Measurements from ENCODE around the gene ACKR3. TPM values are rescaled to one million over a fixed set of nuclear protein-coding genes. Genes with fewer than 3 reads are reported as not detected.

The ACKR3 gene
- total RNA-seq, 3 donors from 2014 or later = 15.1 to 39.4 (median 23.6) TPM

DNA sequence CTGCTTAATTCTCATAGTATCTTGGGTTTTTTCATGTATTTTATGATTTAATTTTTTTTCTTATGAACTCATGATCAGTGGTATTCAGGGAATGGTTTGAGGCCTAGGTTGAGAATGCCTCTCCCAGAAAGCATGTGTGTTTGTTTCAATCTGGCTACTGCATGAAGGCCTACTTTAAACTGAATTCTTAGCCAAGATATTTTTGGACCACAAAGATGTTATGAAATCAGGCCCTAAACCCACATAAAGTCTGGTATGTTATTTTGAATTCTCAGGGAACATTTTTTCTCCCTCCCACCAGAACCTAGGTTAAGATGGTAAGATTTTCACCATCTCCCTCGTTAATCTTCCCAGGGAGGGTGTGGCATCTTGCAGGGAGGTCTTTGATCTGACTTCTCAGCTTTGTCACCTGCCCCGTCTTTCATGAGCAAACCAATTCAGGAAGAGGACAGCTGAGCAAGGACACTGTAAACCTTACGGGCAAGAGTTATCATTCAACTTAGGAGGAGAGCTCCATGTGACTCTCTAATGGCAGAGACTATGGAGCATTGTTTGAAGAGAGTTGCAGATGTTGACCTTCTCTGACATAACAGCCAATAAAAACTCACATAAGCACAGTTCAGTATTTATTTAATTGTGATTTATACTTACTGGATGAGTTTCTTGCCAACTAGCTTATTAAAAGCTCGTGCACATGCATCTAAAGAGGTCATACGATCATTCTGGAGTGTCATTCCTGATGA is 21.3 kb upstream of the ACKR3 start:
- H3K36me3 ChIP-seq = no peaks in the 10 kb centered on the region
- H3K9me3 ChIP-seq = peaks cover 0 to 9% of the 10 kb centered on the region in 2 donors
- no peaks in the 10 kb centered on the region for H3K4me1 ChIP-seq
- intact Hi-C loops (cut with DNase I; ENCODE audit: low total_unique reads) = no loop called here
- no peak overlapping the region for H3K4me3 ChIP-seq
- H3K27me3 ChIP-seq = no peaks in the 10 kb centered on the region
- H3K27ac ChIP-seq = peak overlapping the region in 1 of 2 donors; percentile 21
- TF ChIP-seq, protein P1, sequence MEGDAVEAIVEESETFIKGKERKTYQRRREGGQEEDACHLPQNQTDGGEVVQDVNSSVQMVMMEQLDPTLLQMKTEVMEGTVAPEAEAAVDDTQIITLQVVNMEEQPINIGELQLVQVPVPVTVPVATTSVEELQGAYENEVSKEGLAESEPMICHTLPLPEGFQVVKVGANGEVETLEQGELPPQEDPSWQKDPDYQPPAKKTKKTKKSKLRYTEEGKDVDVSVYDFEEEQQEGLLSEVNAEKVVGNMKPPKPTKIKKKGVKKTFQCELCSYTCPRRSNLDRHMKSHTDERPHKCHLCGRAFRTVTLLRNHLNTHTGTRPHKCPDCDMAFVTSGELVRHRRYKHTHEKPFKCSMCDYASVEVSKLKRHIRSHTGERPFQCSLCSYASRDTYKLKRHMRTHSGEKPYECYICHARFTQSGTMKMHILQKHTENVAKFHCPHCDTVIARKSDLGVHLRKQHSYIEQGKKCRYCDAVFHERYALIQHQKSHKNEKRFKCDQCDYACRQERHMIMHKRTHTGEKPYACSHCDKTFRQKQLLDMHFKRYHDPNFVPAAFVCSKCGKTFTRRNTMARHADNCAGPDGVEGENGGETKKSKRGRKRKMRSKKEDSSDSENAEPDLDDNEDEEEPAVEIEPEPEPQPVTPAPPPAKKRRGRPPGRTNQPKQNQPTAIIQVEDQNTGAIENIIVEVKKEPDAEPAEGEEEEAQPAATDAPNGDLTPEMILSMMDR (IDR thresholded peaks at IDR 0.05) = no peak
- TF ChIP-seq POLR2A (IDR thresholded peaks at IDR 0.05) = no peak
- no peak for TF ChIP-seq POLR2AphosphoS5 (IDR thresholded peaks at IDR 0.05)
- DNase-seq (ENCODE audit: low spot score in 2 of 2) = no peak

DNA sequence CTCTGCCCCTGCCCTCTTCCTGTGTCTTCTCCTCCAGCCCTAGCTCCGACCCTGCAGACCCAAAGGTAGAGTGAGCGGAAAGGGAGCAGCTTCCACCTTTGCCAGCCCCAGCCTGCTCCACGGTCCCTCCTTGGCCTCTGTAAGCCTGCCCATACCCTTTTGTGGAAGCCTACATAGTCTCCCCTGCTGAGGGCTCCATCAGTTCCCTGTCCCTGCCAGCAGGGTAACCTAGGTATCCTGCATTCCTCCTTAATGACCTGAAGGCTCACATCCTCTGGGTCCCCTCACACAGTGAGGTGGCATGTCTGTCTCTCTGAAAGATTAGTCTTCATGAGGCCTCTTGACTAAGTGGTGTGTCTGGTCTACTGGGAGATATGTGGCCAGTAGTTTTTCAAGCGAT is 20.5 kb upstream of the ACKR3 start:
- H3K4me3 ChIP-seq = no peak overlapping the region
- H3K4me1 ChIP-seq = no peaks in the 10 kb centered on the region
- no peaks in the 10 kb centered on the region for H3K36me3 ChIP-seq
- intact Hi-C loops (cut with DNase I; ENCODE audit: low total_unique reads) = no loop called here
- DNase-seq (ENCODE audit: low spot score in 2 of 2) = no peak
- no peaks in the 10 kb centered on the region for H3K27me3 ChIP-seq
- H3K27ac ChIP-seq = no peak overlapping the region
- peaks cover 0 to 9% of the 10 kb centered on the region in 2 donors for H3K9me3 ChIP-seq
- TF ChIP-seq POLR2A (IDR thresholded peaks at IDR 0.05) = no peak
- TF ChIP-seq, protein P1 (IDR thresholded peaks at IDR 0.05) = no peak
- TF ChIP-seq POLR2AphosphoS5 (IDR thresholded peaks at IDR 0.05) = no peak

DNA sequence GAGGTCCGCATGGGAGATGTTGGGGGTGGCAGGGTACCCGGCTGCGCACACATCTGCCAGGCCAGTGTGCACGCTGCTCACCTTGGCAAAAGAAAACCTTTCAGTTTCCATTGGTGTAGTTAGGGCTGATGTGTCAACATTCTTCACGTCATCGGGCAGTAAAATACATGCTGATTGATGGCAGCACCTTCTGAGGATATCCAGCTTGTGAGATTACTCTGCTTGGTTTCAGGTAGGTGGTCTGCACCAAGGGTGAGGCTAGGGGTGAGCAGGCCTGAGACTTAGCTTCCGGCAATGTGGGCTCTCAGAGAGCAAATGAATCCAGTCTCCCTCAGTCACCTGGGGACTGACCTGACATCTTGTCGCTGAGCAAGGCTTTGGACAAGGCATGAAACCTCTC is 19.3 kb upstream of the ACKR3 start:
- Histone ChIP-seq H3K4me3 (no peak overlapping the region), H3K4me1 (no peaks in the 10 kb centered on the region), H3K27ac (no peak overlapping the region), H3K27me3 (no peaks in the 10 kb centered on the region), H3K9me3 (peaks cover 5 to 15% of the 10 kb centered on the region in 2 donors), H3K36me3 (no peaks in the 10 kb centered on the region)
- TF ChIP-seq POLR2AphosphoS5 (IDR thresholded peaks at IDR 0.05) = no peak
- TF ChIP-seq POLR2A (IDR thresholded peaks at IDR 0.05) = no peak
- TF ChIP-seq, protein P1 (IDR thresholded peaks at IDR 0.05) = no peak
- DNase-seq (ENCODE audit: low spot score in 2 of 2) = no peak
- intact Hi-C loops (cut with DNase I; ENCODE audit: low total_unique reads) = no loop called here

DNA sequence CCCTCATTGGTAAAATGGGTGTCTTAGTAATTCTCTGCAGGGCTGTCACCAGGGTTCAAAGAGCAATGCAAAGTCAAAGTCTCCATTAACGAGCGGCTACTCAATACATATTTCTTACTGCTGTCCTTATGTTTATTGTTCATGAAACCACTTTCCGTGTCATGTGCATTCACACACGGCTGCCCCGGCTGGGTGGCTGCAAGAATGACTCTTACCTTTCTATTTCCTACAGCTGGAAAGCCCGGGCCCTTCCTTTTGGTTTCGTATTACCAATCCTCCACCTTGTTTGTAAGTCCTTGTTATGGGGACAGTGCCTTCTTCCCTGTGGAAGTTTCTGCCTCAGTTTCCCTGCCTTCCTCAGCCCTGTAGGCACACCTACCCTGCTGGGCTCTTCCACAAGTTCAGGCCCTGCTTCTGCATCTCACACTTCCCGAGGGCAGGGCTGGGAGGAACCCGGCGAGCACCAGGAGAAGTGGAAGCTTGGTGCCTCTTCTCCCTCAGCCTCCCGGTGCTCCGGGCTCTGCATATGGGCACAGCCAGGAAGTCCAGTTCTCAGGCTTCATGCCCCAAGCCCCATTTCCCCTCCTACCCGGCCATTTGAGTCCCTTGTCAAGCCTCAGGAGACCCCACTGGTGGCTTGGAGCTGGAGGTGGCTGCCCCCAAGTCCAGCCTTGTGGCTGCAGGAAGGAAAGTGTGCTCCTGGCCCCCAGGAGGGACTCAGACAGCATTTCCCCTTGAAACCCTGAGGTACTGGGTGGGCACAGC is 18.7 kb upstream of the ACKR3 start:
- Histone ChIP-seq H3K4me1 (no peaks in the 10 kb centered on the region), H3K27me3 (no peaks in the 10 kb centered on the region), H3K36me3 (no peaks in the 10 kb centered on the region), H3K4me3 (no peak overlapping the region), H3K27ac (no peak overlapping the region), H3K9me3 (peaks cover 5 to 15% of the 10 kb centered on the region in 2 donors)
- intact Hi-C loops (cut with DNase I; ENCODE audit: low total_unique reads) = no loop called here
- DNase-seq (ENCODE audit: low spot score in 2 of 2) = no peak
- TF ChIP-seq, protein P1 (IDR thresholded peaks at IDR 0.05) = no peak
- TF ChIP-seq POLR2A (IDR thresholded peaks at IDR 0.05) = no peak
- no peak for TF ChIP-seq POLR2AphosphoS5 (IDR thresholded peaks at IDR 0.05)

Measured in breast epithelium (tissue), 4 donors.